T-helper 22 cell (primary cell): Measurements from ENCODE around the gene UBR2.
"Not testable (repeated sequence)": the region's sequence is repeated elsewhere in the genome, so short reads cannot be mapped to it uniquely, and the experiment has no call there.

Source experiments
- DNase-seq: peaks from one replicate; pipeline ENCODE4 v3.0.0-alpha.2; 2020; ENCODE audit warnings: low read depth

The UBR2 gene

GRCh38 chr6:42693725-42694323 lies 130.0 kb downstream of the UBR2 start:
- no peak for DNase-seq

- DNase-seq: no peak
Measured at GRCh38 chr6:42694586-42694985, 130.8 kb downstream of the UBR2 start.

GRCh38 chr6:42696526-42697267 lies 132.9 kb downstream of the UBR2 start:
- DNase-seq: no peak

- no peak for DNase-seq
Measured at GRCh38 chr6:42697268-42697655, 133.4 kb downstream of the UBR2 start.

GRCh38 chr6:42698217-42698616 lies 134.4 kb downstream of the UBR2 start:
- no peak for DNase-seq

- DNase-seq: no peak
Measured at GRCh38 chr6:42702200-42702599, 138.4 kb downstream of the UBR2 start.

GRCh38 chr6:42702786-42703185 lies 139.0 kb downstream of the UBR2 start:
- DNase-seq: not testable (repeated sequence)

- DNase-seq: no peak
Measured at GRCh38 chr6:42704251-42704936, 140.6 kb downstream of the UBR2 start.

- DNase-seq: no peak
Measured at GRCh38 chr6:42704937-42705374, 141.1 kb downstream of the UBR2 start.

- DNase-seq: no peak
Measured at GRCh38 chr6:42707595-42707994, 143.8 kb downstream of the UBR2 start.

GRCh38 chr6:42708096-42708495 lies 144.3 kb downstream of the UBR2 start:
- DNase-seq: no peak

- no peak for DNase-seq
Measured at GRCh38 chr6:42709871-42710270, 146.0 kb downstream of the UBR2 start.

- DNase-seq: no peak
Measured at GRCh38 chr6:42710316-42710715, 146.5 kb downstream of the UBR2 start.

GRCh38 chr6:42711930-42712329 lies 148.1 kb downstream of the UBR2 start:
- DNase-seq: no peak

- no peak for DNase-seq
Measured at GRCh38 chr6:42714098-42714761, 150.4 kb downstream of the UBR2 start.

GRCh38 chr6:42715871-42716270 lies 152.0 kb downstream of the UBR2 start:
- no peak for DNase-seq

- DNase-seq: no peak
Measured at GRCh38 chr6:42720739-42721138, 156.9 kb downstream of the UBR2 start.

GRCh38 chr6:42722497-42722896 lies 158.7 kb downstream of the UBR2 start, which contains the start of gene PRPH2:
Gene PRPH2, minus strand, starts transcription at chr6:42722597. Its CDS starts 263 bp downstream, at chr6:42722334.
- DNase-seq: no peak

GRCh38 chr6:42724825-42725224 lies 161.0 kb downstream of the UBR2 start:
- no peak for DNase-seq

- DNase-seq: no peak
Measured at GRCh38 chr6:42726026-42726425, 162.2 kb downstream of the UBR2 start.

- DNase-seq: peak; percentile 57
Measured at GRCh38 chr6:42726485-42727086, 162.8 kb downstream of the UBR2 start.

- DNase-seq: no peak
Measured at GRCh38 chr6:42727087-42727611, 163.3 kb downstream of the UBR2 start.
